Stimulated activated CD8-positive, alpha-beta memory T cell treated with anti-CD3 and anti-CD28 coated beads, Interleukin-15, amount 100 ng/mL, for 4 hours (primary cell): ENCODE data around the gene GDPD4.

Source experiments
- DNase-seq, 2 donors: peaks; one replicate each; pipeline ENCODE4 v3.0.0-alpha.2; 2020; ENCODE audit warnings: low read depth in 2 of 2

GDPD4 gene

GRCh38 chr11:77189588-77190210, 111.8 kb downstream of the GDPD4 start:
- DNase-seq = no peak

GRCh38 chr11:77188633-77189491, 112.6 kb downstream of the GDPD4 start:
- no peak for DNase-seq

GRCh38 chr11:77187776-77188632, 113.5 kb downstream of the GDPD4 start:
- peak; percentile 25 to 37 for DNase-seq

- DNase-seq = no peak
Measured at GRCh38 chr11:77187111-77187750, 114.3 kb downstream of the GDPD4 start.

GRCh38 chr11:77186302-77186701, 115.2 kb downstream of the GDPD4 start:
- DNase-seq = no peak

GRCh38 chr11:77184136-77184860, 117.2 kb downstream of the GDPD4 start:
- DNase-seq = no peak

- no peak for DNase-seq
Measured at GRCh38 chr11:77183431-77183984, 118.0 kb downstream of the GDPD4 start.

GRCh38 chr11:77182542-77183430, 118.7 kb downstream of the GDPD4 start:
- no peak for DNase-seq

- DNase-seq = no peak
Measured at GRCh38 chr11:77181799-77182541, 119.5 kb downstream of the GDPD4 start.

- DNase-seq = no peak
Measured at GRCh38 chr11:77181226-77181625, 120.3 kb downstream of the GDPD4 start.

GRCh38 chr11:77180346-77180745, 121.1 kb downstream of the GDPD4 start:
- DNase-seq = no peak

GRCh38 chr11:77179681-77180080, 121.8 kb downstream of the GDPD4 start:
- no peak for DNase-seq

- DNase-seq = no peak
Measured at GRCh38 chr11:77179048-77179447, 122.4 kb downstream of the GDPD4 start.

- no peak for DNase-seq
Measured at GRCh38 chr11:77178150-77178549, 123.3 kb downstream of the GDPD4 start.

GRCh38 chr11:77176996-77177395, 124.5 kb downstream of the GDPD4 start:
- no peak for DNase-seq

GRCh38 chr11:77175869-77176539, 125.5 kb downstream of the GDPD4 start:
- DNase-seq = no peak

GRCh38 chr11:77175021-77175842, 126.3 kb downstream of the GDPD4 start:
- DNase-seq = no peak

GRCh38 chr11:77174559-77174958, 126.9 kb downstream of the GDPD4 start:
- DNase-seq = no peak
